HS-5 (cell line): Measurements from ENCODE around the gene TSC22D2.

ENCODE experiments used
- DNase-seq: peaks from one replicate; pipeline ENCODE4 v3.0.0-alpha.2; 2012; ENCODE audit warnings: low read depth

The TSC22D2 gene

GRCh38 chr3:150385296-150386242, 22.5 kb upstream of the TSC22D2 start:
- no peak for DNase-seq

GRCh38 chr3:150388498-150389418, 19.3 kb upstream of the TSC22D2 start:
- no peak for DNase-seq

- DNase-seq = no peak
Observed at GRCh38 chr3:150390087-150390486, 18.0 kb upstream of the TSC22D2 start.

GRCh38 chr3:150391161-150391560, 16.9 kb upstream of the TSC22D2 start:
- no peak for DNase-seq

- no peak for DNase-seq
Observed at GRCh38 chr3:150393745-150394144, 14.4 kb upstream of the TSC22D2 start.

- DNase-seq = no peak
Observed at GRCh38 chr3:150394606-150395005, 13.5 kb upstream of the TSC22D2 start.

GRCh38 chr3:150396491-150396890, 11.6 kb upstream of the TSC22D2 start:
- DNase-seq = no peak

- no peak for DNase-seq
Observed at GRCh38 chr3:150396956-150397550, 11.0 kb upstream of the TSC22D2 start.

- DNase-seq = no peak
Observed at GRCh38 chr3:150399060-150399459, 9.0 kb upstream of the TSC22D2 start.

- no peak for DNase-seq
Observed at GRCh38 chr3:150401285-150401684, 6.8 kb upstream of the TSC22D2 start.

GRCh38 chr3:150402217-150402616, 5.9 kb upstream of the TSC22D2 start:
- DNase-seq = no peak

- no peak for DNase-seq
Observed at GRCh38 chr3:150404023-150404422, 4.1 kb upstream of the TSC22D2 start.

- DNase-seq = no peak
Observed at GRCh38 chr3:150407051-150407807, 869 bp upstream of the TSC22D2 start.

- peak; percentile 80 for DNase-seq
Observed at GRCh38 chr3:150407808-150408220, 284 bp upstream of the TSC22D2 start.

GRCh38 chr3:150409125-150409511, 1.0 kb downstream of the TSC22D2 start:
- DNase-seq = no peak

- no peak for DNase-seq
Observed at GRCh38 chr3:150409512-150410310, 1.6 kb downstream of the TSC22D2 start.

- DNase-seq = no peak
Observed at GRCh38 chr3:150410311-150411105, 2.4 kb downstream of the TSC22D2 start.

GRCh38 chr3:150411106-150411460, 3.0 kb downstream of the TSC22D2 start:
- DNase-seq = no peak

GRCh38 chr3:150411546-150411945, 3.4 kb downstream of the TSC22D2 start:
- no peak for DNase-seq

- DNase-seq = no peak
Observed at GRCh38 chr3:150411976-150412375, 3.9 kb downstream of the TSC22D2 start.
